ENCODE results near the gene CASR. TPM values are rescaled to one million over a fixed set of nuclear protein-coding genes. Genes with fewer than 3 reads are reported as not detected.

The CASR gene
- total RNA-seq, 1 donor from 2014 or later = not detected

GRCh38 chr3:122213650-122214049, 30.2 kb downstream of the CASR start:
- Mint-ChIP-seq H3K9me3 (ENCODE audit: unreplicated experiment) (no peaks in the 10 kb centered on the region), H3K36me3 (ENCODE audit: unreplicated experiment) (no peaks in the 10 kb centered on the region), H3K4me1 (ENCODE audit: low read depth, unreplicated experiment) (no peaks in the 10 kb centered on the region), H3K27me3 (ENCODE audit: unreplicated experiment) (no peaks in the 10 kb centered on the region), H3K4me3 (ENCODE audit: unreplicated experiment) (no peak overlapping the region), H3K27ac (ENCODE audit: unreplicated experiment) (no peak overlapping the region)
- TF ChIP-seq CTCF (IDR thresholded peaks at IDR 0.05; ENCODE audit: partially characterized antibody, unreplicated experiment) = no peak
- no peak for DNase-seq

- Mint-ChIP-seq H3K9me3 (ENCODE audit: unreplicated experiment) (no peaks in the 10 kb centered on the region), H3K4me1 (ENCODE audit: low read depth, unreplicated experiment) (no peaks in the 10 kb centered on the region), H3K36me3 (ENCODE audit: unreplicated experiment) (no peaks in the 10 kb centered on the region), H3K4me3 (ENCODE audit: unreplicated experiment) (no peak overlapping the region), H3K27ac (ENCODE audit: unreplicated experiment) (no peak overlapping the region), H3K27me3 (ENCODE audit: unreplicated experiment) (no peaks in the 10 kb centered on the region)
- TF ChIP-seq CTCF (IDR thresholded peaks at IDR 0.05; ENCODE audit: partially characterized antibody, unreplicated experiment) = no peak
- DNase-seq = no peak
Observed at GRCh38 chr3:122214711-122215110, 31.2 kb downstream of the CASR start.

GRCh38 chr3:122215592-122216298, 32.3 kb downstream of the CASR start:
- H3K4me3 Mint-ChIP-seq (ENCODE audit: unreplicated experiment) = no peak overlapping the region
- H3K9me3 Mint-ChIP-seq (ENCODE audit: unreplicated experiment) = no peaks in the 10 kb centered on the region
- H3K36me3 Mint-ChIP-seq (ENCODE audit: unreplicated experiment) = no peaks in the 10 kb centered on the region
- no peak for TF ChIP-seq CTCF (IDR thresholded peaks at IDR 0.05; ENCODE audit: partially characterized antibody, unreplicated experiment)
- H3K27ac Mint-ChIP-seq (ENCODE audit: unreplicated experiment) = no peak overlapping the region
- H3K27me3 Mint-ChIP-seq (ENCODE audit: unreplicated experiment) = no peaks in the 10 kb centered on the region
- no peaks in the 10 kb centered on the region for H3K4me1 Mint-ChIP-seq (ENCODE audit: low read depth, unreplicated experiment)
- DNase-seq = no peak

- DNase-seq = no peak
- Mint-ChIP-seq H3K4me3 (ENCODE audit: unreplicated experiment) (no peak overlapping the region), H3K9me3 (ENCODE audit: unreplicated experiment) (no peaks in the 10 kb centered on the region), H3K36me3 (ENCODE audit: unreplicated experiment) (no peaks in the 10 kb centered on the region), H3K4me1 (ENCODE audit: low read depth, unreplicated experiment) (no peaks in the 10 kb centered on the region), H3K27ac (ENCODE audit: unreplicated experiment) (no peak overlapping the region), H3K27me3 (ENCODE audit: unreplicated experiment) (no peaks in the 10 kb centered on the region)
- no peak for TF ChIP-seq CTCF (IDR thresholded peaks at IDR 0.05; ENCODE audit: partially characterized antibody, unreplicated experiment)
Observed at GRCh38 chr3:122217901-122218300, 34.4 kb downstream of the CASR start.

GRCh38 chr3:122219242-122219872, 35.9 kb downstream of the CASR start:
- H3K27ac Mint-ChIP-seq (ENCODE audit: unreplicated experiment) = no peak overlapping the region
- no peaks in the 10 kb centered on the region for H3K4me1 Mint-ChIP-seq (ENCODE audit: low read depth, unreplicated experiment)
- peaks cover 2% of the 10 kb centered on the region for H3K9me3 Mint-ChIP-seq (ENCODE audit: unreplicated experiment)
- no peaks in the 10 kb centered on the region for H3K36me3 Mint-ChIP-seq (ENCODE audit: unreplicated experiment)
- no peak for DNase-seq
- no peak overlapping the region for H3K4me3 Mint-ChIP-seq (ENCODE audit: unreplicated experiment)
- no peaks in the 10 kb centered on the region for H3K27me3 Mint-ChIP-seq (ENCODE audit: unreplicated experiment)
- TF ChIP-seq CTCF (IDR thresholded peaks at IDR 0.05; ENCODE audit: partially characterized antibody, unreplicated experiment) = no peak
